RKO (cell line): ENCODE data around the gene IGFL3.
"Not testable (repeated sequence)": the region's sequence is repeated elsewhere in the genome, so short reads cannot be mapped to it uniquely, and the experiment has no call there.

ENCODE experiments used
- DNase-seq: peaks from one replicate; pipeline ENCODE4 v3.0.0-alpha.2; 2016; ENCODE audit warnings: low spot score

The IGFL3 gene

DNA sequence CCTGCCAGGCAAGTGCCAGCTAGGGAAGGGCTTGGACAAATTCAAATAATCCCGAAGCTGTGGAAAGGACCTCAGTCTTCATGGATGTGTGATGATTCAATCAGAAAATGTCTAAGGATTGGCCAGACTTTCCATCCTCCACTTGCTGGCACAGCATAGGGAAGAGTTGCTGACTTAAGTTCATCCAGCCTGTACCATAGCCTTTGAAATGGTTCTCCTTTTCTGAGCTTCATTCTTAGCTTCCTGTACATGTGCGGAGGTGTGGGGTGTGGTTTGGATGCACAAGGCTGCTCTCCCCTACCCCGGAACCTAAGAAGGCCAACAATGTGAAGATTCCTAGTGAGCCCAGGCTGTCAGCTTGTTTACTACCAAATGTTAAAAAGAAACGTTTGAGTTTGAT lies 959 bp upstream of the IGFL3 start:
- no peak for DNase-seq

DNA sequence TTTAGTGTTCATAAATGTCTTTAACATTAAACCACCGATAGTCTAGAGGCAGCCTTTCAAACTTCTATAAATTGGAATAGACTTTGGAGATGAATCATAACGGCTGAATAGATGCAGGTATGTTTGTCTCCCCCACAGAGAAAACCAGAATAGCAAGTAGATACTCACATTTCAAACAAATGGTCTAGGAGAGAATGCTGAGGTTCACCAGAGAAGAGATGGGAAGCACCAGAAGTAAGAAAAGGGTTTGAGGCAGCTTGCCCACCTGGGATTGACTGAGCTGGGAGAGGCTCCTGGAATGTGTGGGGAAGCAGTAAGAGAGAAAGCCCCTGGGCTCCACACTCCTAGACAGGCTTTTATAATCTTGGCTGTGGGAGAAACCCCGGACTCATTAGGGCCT lies 6.4 kb downstream of the IGFL3 start:
- DNase-seq = no peak

DNA sequence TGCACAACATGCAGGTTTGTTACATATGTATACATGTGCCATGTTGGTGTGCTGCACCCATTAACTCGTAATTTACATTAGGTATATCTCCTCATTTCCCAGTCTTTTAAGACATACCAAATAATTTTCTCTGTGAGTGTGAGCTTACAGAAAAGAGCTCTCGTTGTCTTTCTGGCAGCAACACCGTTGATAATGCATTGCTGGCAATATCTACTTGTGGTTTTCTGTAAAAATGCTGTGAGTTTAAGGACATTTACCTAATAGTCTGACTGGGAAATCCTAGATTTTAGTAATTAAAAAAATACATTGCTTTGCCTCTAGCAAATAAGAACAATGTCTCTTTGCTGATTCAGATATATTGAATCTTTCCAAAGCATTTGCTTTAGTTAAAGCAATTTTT lies 8.4 kb downstream of the IGFL3 start:
- DNase-seq = no peak

DNA sequence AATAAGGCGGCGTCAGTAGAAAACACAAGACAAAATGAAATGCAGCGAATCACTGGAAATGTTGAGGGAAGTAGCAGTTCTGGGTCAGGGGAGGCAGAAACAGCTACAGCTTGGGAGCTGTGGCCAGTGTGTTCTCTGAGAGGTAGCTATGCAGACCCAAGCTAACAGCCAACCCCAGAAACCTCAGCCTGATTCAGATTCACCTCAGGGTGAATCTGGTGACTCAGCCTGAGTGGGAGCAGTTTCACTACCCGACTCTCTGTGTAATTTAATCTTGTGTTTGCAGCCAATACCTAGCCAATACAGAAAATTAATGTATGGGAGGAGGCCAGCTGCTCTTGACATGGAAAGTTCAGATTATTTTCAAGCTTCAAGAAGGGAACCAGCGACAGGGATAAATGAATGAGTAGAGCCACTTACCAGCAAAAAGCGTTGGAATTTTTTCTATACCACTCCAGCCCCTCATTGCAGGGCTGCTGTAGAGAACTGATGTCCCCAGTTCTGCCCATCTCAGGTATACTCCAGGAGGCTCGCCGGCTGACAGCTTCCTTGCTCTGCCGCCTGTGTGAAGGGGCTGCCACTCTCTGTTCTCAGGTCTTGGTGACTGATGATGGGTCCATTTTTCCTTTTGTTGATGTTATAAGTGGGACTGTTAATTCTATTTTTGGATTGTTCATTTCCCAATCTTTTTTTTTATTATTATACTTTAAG lies 8.9 kb downstream of the IGFL3 start:
- peak; percentile 18 for DNase-seq

DNA sequence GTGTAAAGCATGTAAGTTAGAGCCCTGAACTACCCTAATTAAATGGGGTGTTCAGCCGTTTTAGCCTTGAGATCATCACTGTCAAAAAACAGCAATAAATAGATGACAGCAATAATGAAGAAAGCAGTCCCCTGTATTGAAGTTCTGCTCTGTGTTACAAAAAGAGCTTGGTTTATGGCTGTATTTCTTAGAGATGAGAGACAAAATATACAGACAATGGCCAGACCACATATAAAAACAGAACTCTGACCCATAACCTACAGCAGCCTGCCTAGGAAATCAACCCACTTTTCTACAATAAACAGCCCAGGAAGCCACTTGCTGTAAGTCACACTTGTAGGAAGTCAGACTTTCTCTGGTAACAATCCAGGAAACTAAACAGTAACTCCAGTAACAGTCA lies 10.8 kb downstream of the IGFL3 start:
- DNase-seq = no peak

DNA sequence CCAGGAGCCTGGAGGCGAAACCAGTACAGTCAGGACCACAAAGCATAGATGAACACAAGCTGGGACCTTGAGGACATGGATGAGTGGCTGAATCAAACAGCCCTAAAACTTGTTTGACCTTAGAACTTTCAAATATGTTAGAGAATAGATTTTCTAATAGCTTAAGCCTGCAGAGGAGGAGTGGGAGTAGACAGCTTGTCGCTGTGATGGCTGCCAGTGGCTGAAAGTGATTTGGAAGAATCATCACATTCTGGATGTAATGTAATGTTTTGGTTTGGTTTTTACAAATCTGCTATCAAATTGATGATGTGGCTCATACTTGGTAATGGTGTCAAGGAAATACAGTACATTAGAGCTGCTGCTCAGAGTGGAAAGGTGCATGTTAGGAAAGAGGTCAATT lies 12.0 kb downstream of the IGFL3 start:
- no peak for DNase-seq

DNA sequence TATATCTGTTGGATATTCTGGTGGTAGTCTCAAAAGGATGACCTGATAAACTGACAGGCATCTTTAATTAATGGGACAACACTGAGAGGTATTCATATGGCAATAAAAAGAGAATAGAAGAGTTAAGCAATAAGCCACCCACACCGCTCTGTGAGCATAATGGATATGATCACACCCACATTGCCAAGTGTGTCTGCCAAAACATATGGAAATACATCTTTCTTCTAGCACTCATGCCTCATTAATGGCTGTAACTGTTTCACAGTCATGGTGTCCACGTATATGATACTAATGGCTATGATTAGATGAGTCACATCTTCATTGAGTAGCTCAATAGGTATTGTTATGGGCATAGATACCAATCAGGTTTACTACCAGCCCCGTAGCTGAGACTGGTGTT lies 13.1 kb downstream of the IGFL3 start:
- DNase-seq = no peak

DNA sequence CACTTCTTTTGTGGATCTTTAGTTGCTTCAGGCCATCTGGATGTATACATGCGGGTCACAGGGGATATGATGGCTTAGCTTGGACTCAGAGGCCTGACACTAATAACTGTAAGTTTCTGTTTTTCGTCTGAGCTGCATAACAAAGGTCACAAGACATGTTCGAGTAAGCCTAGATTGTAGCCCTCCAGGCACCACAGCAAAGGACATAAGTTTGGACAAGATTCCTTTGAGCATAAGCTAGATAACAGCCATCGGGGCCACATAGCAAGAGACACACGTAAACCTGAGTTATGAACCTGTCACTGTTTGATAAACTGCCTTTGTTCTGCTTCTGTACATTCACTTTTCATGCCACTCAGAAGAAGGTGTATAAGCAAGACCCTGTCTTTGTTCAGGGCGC lies 14.6 kb downstream of the IGFL3 start:
- no peak for DNase-seq

DNA sequence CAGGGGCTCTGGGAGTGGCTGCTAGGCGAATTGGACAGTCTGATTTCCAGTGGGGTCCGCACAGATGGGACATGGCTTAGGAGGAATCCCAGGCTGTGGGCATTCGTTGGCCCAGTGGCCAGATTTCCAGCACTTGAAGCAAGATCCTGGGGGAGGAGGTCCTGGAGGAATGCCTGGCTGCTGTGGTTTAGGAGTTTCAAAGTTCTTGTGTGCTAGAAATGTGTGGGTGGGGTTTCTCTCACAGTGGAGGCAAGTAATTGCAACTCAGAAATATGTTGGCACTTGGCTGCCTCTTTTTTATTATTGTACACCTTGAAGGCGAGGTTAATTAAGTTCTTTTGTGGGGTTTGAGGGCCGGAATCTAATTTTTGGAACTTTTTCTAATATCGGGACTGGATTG lies 17.1 kb downstream of the IGFL3 start:
- no peak for DNase-seq

DNA sequence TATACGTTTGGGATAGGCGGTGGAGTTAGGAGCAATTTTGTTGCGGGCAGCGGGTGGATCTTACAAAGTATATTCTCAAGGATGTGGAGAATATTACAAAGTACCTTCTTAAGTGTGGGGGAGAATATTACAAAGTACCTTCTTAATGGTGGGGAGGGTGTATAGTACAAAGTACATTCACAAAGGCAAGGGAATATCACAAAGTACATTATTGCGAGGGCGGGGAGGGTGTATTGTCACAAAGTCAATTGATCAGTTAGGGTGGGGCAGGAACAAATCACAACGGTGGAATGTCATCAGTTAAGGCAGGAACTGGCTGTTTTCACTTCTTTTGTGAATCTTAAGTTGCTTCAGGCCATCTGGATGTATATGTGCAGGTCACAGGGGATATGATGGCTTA lies 22.2 kb downstream of the IGFL3 start:
- DNase-seq = not testable (repeated sequence)

DNA sequence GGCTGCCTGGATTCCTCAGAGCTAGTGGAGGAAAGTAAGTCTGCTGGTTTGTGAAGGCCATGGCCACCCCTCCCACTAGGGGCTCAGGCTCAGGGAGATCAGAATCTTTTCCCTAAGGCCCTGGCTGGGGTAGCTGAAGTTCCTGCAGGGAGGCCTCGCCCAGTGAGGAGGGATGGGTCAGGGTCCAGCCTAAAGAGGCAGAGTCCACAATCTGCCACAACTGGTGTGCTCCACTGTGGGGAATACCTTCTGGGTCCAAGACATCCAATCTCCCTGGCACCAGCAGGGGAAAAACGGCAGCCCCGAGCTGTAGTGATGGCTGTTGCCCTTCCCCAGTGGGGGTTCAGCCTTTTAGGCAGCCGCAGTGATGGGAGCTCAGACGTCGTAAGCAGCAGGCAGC lies 23.2 kb downstream of the IGFL3 start:
- no peak for DNase-seq

DNA sequence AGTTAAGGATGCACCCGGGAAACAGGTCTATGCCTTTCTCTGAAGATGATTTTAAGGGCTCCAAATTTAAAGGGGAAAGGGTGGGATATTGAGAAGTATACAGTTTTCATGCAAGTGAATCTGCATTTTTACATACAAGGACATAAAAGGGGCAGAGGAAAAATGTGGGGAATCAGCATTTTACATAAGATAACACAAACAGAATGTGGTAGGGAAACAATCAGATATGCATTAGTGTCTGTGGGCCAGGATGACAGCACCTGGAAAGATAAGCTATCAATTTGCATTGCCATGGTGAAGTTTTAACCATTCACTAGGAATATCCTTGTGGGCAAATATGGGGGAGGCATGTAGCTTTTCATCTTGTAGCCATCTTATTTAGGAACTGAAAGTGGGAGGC lies 24.1 kb downstream of the IGFL3 start:
- DNase-seq = no peak

DNA sequence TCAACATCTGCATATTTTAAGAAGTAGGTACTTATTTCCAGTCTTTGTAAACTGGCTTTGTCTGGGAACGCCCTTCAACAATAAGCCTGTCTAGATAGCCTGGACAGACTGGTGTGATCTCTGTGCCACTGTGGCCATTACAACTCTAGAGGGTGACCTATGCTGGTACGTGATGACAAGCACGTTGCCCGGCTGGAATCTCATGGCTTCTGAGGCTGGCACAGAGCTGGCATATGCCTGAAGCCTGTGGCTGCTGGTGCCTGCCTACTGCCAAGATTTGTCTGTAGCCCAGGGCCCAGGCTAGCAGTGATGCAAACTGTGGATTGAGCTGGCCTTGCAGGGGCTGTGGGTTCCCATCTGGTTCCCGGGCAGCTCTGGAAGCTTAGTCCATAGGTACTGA lies 34.0 kb downstream of the IGFL3 start:
- no peak for DNase-seq

DNA sequence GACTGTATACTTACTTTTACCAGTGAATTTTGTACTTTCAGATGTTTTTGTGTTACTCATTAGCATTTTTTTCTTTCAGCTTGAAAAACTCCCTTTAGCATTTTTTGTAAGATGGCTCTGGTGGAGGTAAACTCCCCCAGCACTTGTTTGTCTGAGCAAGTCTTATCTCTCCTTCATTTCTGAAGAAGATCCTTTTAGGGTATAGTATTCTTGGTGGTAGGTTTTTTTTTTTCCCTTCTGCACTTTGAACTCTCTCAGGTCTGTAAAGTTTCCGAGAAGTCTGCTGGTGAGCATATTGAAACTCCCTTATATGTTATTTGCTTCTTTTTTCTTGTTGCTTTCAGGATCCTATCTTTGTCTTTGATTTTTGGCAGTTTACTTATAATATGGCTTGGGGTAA lies 35.1 kb downstream of the IGFL3 start:
- no peak for DNase-seq

DNA sequence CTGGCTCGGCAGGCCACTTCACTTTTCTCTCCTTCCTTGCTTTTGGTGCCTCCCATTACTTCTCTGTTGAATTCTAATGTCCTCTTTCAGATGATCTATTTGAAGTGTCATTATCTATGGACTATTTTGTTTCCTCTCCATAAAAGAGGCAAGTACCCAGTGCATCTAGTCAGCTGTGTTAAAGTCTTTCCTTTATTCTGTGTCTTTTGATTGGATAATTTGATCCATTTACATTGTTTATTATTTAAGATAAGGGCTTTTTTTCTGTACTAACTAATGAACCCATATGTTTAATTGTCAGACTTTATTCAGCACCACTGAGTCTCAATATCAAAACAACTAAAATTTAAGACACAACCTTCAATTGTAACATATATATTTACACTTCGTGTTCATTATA lies 36.4 kb downstream of the IGFL3 start:
- DNase-seq = no peak

DNA sequence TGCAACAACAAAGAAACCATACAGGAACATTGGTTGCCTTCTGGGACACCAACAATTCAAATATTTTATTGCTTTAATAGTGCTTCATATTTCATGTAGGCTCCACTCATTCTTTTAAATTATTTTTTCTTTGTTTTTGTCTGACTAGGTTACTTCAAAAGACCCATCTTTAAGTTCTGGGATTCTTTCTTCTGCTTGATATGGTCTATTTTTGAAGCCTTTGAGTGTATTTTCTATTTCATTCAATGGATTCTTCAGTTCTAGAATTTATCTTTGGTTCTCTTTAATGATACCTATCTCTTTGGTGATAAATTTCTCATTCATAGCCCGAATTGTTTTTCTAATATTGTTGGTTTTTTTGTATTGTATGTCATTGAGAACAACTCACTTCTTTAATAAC lies 38.6 kb downstream of the IGFL3 start:
- no peak for DNase-seq

DNA sequence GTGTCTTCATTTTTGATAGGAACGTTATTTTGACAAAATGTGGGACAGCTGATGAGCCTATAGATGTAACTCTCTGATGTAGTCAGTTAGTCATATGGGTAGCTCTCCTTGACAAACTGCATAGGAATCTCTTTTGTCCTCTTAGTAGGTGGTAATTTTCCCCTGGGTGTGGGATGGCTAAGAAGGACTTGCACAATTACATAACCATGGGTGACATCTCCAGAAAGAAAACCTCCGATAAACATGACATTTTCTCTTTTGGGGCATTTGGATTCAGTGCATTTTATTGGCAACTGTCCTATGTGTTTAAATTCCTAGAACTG lies 41.8 kb downstream of the IGFL3 start:
- peak; percentile 39 for DNase-seq

DNA sequence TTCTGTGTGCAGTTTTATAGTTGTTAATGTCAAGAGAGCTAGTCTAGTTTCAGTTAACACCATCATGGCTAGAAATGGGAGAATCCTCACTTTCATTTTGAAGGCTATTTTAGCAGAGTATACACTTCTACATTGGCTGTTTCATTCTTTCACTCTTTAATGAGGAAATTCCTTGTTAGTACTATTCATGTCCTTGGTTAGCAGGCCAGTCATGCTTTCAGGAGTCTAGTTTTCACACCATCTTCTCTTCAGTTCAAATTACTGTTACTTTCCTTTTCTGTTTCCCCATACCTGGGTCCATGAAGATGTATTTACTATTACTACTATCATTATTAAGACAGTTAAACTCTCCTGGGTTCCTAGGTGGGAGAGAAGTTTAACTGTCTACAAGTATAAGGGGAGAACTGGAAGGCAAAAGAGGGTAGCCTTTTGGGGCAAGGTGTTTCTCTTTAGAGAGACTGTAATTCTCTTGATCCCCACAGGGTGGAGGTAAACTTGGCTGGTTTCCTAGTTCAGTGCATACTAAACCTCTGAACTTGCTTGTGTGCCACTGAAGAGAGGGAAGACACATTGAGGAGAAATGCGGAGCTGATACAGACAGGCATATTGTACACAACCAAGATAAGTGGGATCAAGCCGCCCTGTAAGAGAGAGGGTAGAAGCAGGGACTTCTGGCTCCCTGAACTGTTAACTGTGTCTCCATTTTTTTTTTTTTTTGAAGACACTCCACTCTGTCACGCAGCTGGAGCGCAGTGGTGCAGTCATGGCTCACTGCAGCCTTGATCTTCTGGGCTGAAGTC lies 42.4 kb downstream of the IGFL3 start:
- DNase-seq = peak; percentile 79

DNA sequence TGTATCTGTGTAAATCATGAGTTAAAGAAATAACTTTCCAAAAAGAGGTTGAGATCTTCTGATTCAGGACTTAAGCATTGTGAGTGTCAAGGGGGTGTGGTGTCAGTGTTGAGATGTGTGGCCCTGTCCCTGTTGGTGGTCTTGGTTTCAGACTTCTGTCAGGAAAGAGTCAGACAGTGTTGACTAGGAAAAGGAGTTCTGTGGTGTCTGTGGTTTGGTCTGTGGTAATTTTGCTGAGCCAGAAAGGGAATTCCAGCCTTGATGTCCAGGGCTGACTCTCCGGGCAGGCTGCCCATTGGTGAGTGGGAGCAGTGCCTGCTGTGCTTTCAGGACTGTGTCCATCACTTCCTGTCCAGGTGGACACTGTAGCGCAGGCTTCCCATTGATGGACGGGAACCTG lies 43.9 kb downstream of the IGFL3 start:
- peak; percentile 66 for DNase-seq

DNA sequence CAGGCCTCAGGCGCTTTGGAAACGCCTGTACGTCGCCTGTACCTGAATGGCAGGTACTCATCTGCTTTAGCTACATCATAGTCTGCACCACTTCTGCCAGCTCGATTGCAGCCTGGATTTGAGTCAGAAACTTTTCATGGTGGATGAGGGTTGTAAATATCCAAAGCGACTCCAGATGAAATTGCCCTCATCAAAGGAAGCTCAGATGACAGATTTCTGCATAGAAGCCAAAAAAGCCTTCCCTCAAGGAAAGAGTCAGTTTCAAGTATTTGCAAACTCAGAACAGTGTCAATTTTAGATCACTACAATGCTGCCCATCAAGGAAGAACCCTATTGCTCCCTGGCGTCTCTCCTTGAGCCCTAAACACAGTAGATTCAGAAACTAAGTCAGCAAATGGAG lies 44.9 kb downstream of the IGFL3 start:
- DNase-seq = no peak

DNA sequence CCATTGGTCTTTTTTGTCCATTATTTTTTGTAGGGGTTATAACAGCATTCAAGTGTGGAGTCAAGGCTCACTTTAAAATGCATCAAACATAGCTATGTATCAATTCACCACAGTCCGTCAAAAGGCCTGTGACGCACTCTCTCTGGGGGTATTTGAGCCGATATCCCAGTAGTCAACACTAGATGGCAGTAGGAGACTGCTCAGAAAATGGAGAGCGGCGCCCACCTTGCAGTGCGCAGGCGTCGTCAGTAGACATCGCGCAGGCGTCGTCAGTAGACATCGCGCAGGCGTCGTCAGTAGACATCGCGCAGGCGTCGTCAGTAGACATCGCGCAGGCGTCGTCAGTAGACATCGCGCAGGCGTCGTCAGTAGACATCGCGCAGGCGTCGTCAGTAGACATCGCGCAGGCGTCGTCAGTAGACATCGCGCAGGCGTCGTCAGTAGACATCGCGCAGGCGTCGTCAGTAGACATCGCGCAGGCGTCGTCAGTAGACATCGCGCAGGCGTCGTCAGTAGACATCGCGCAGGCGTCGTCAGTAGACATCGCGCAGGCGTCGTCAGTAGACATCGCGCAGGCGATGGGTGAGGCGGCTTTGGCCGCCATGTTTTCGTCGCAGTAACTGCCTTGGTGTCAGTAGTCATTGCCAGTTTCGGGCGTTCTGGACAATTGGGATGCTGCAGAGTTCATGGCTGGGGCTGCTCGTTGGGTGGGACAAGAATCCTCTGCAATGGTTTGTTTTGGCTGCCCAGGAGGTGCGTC lies 45.7 kb downstream of the IGFL3 start:
- DNase-seq = peak; percentile 60

DNA sequence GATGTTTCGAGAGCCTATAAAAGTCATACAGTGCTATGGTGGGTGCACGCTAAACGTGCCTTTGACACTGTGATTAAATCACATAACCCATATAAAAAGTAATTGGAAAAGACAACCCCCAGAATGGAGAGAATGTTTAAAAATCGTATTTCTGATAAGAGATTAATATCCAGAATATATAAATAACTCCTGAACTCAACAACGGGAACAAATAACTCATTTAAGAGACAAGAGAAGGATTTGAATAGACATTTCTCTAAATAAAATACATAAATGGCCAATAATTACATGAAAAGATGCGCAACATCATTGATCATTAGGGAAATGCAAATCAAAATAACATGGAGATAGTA lies 46.7 kb downstream of the IGFL3 start:
- no peak for DNase-seq
